HG03432 (cell line): ENCODE results near the gene APCDD1L.

ENCODE experiments used
- ATAC-seq: cut with Tn5 transposase; IDR thresholded peaks from one replicate; pipeline ENCODE4 v1.9.1; 2021; ENCODE audit warnings: mild to moderate bottlenecking, moderate library complexity; ENCODE audit not compliant: unreplicated experiment

Gene APCDD1L

GRCh38 chr20:58469616-58470015, 45.6 kb downstream of the APCDD1L start:
- ATAC-seq: no peak

DNA sequence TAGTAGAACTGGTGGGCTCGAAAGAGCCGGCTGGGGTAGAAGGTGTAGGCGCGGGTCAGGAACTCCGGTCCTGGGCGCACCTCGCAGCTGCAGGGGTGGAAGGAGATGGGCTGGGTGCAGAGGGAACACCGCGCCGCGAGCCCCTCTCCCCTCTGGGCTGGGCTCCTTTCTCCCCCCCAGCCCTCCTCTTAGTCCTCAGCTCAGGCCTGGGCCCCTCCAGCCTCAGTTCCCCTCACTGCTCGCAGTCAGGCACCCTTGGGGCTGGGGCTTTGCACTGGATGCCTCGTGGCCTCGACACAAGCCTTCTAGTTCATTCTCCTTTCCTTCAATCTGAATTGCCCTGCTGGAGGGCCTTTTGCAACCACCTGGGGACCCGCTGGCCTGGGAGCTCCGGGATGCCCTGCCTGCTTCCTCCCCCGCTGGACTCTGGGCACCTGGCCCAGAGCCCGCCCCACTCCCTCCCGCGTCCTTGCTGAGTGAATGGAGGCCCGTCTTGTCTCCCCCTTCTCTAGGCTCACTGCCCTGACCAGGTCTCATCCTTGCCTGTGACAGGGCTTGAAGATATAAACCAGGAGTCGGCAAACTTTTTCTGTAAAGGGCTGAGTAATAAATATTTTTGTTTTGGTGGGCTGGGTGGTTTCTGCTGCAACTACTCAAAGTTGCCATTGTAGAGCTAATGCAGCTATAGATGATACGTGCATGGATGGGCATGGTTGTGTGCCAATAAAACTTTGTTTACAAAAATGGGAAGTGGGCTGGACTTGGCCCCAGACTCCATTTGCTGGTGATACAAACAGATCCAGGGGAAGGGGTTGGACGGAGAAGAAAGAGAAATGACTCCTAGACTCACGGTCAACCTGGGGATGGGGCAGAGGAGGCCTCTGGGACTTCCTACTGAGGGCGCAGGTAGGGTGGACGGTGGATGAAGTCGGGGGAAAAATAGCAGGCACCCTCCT, 47.3 kb downstream of the APCDD1L start:
- no peak for ATAC-seq

GRCh38 chr20:58466729-58467571, 48.2 kb downstream of the APCDD1L start:
- ATAC-seq: no peak

- ATAC-seq: no peak
These were observed 49.0 kb downstream of the APCDD1L start for GRCh38 chr20:58466095-58466708.

DNA sequence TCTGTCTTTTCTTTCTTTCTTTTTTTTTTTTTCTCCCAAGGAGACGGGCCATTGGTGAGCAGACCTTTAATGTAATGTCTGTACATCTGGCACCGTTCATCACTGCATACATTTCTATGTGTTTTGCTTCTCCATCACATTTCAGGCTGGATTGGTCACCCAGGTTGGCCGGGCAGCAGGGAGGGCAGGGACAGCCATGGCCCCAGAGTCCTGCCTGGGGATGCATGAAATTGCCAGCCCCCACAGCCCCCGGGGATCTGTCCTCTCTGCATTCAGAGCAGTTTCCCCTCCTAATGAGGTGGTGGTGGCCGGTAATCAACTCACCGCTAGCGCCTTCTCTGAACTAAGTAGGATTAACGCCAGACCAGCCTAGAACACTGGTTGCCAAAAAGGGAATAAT, 50.4 kb downstream of the APCDD1L start:
- no peak for ATAC-seq

GRCh38 chr20:58463256-58463655, 51.9 kb downstream of the APCDD1L start:
- ATAC-seq: no peak

- ATAC-seq: no peak
These were observed 53.3 kb downstream of the APCDD1L start for GRCh38 chr20:58461899-58462298.

DNA sequence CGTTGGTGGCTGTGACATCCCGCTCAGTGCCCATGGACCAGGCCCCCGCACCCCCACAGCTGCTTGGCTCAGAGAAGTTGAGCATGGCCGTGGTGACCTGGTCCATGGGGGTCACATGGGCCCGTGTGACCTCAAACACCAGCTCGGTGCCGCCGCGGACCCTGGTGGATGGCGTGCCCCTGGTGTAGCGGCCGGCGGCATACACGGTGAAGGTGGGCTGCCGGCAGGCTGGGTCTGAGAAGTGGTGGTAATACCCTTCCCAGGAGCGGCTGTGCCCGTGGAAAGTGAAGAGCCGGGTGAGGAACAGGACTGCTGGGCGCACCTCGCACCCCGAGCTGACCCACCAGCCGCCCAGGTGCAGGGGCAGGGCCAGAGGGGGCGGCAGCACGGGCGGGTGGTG, 54.1 kb downstream of the APCDD1L start:
- no peak for ATAC-seq

- ATAC-seq: peak; percentile 24
These were observed 56.0 kb downstream of the APCDD1L start for GRCh38 chr20:58459058-58459750.

GRCh38 chr20:58458342-58459057, 56.7 kb downstream of the APCDD1L start:
- peak; percentile 98 for ATAC-seq

DNA sequence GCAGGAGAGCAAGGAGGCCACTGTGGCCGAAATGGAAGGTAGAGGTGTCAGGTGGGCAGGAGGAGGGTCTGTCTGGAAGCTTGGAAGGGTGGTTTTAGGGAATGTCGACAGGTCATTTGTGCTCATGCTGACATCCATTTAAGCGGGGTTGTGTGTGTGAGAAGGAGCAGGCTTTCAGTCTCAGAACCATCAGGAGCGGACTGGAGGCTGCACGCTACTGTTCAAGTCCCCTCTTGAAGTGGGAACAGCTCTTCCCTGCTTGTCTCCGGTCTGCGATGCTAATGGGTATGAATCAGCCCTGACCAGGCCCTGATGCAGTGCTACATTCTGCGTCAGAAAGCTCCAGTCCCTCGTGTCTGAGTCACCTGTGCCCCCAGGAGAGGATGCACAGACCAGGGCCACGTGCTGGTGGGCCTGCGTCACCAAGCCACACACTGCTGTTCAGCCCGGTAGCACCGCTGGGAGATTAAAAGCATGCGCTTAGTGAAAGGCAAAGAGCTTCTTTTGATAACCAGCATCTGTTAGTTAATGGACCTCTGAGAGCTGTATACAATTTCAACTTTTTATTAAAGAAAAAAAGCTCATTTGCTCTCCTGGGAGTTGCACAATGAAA, 58.0 kb downstream of the APCDD1L start:
- ATAC-seq: no peak

- no peak for ATAC-seq
These were observed 60.7 kb downstream of the APCDD1L start for GRCh38 chr20:58454460-58454859.

DNA sequence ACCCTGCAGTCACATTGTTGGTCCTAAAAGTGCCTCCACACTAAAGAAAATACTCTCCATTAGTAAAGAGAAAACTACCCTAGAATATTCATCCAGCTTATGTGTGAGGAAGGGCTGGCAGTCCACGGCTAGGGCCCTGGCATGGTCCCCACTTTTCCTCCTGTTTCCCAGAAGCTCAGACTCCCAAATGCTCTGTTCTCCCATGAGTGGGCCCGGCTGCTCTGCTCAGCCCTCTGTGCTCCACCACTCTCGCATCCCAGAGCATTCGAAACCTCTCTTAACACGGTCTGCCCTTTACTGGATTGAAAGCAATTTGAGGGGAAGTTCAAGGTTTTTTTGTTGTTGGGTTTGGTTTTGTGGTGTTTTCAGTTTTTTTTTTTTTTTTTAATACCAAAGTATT, 61.8 kb downstream of the APCDD1L start:
- ATAC-seq: no peak

DNA sequence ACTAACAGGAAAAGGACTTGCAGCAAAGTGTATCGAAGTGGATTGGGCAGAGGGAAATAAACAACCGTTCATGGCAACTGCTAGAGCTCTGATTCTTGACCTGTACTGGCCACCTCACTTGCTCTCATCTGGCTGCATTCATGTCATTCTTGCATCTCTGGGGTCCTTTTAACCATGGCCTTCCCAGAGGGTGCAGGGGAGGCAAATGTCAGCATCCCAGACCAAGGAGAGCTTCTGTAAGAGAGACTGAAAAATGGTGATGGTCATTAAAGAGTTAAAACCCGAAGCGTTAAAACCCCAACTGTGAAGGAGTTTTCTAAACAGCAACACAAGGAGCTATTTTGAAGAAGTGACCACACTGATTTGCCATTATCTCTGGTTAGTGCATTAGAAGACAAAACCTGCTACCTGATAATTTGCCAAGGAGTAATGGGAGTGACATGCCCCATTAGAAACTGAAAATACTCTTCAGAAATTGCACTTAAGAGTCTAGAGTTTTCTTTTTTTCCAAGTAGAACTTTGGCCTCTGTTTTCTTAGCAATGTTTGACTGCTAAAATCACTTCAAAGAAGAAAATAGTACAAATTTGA, 62.4 kb downstream of the APCDD1L start:
- ATAC-seq: no peak

DNA sequence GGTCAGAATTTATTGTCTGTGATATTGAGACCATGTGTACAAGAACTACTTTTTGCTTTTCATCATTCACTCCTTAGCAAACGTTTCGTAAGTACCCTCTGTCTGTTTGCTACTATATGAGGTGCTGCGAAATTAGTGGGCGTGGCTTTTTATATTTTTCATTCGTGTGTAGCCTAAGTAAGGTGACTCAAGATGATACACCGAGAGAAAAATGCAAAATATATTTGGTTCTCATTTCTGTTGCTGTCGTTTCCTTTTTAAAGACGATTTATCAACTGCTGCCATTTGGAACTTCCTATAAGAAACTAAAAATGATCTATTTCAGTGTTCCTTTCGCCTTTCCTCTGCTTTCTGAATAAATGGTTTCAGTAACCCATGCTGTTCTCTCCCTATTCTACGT, 64.9 kb downstream of the APCDD1L start:
- peak; percentile 73 for ATAC-seq

DNA sequence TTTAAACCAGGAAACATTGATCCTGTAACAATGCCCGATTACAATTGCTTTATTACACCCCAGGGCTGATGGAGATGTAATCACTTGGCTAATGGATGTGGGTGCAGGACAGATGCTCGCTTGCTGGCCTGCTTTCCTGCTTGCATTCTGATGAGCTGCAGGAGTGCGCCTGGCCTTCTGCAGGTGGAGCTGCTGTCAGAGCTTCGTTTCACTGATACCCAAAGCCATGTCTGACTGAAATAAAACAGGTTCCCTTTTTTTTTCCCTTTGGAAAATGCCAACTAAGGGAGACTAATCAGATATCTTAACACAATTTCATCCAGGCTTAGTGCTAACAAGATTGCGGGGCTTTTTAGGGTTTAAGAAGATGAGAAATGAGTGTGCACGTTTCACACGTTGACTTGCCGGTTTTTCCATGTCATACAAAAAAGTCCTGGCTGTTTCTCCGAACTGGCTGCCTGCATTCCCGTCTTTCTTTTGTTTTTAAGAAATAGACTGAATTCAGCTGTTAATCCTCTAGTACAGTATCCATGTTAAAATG, 65.4 kb downstream of the APCDD1L start:
- ATAC-seq: no peak

GRCh38 chr20:58448958-58449357, 66.2 kb downstream of the APCDD1L start:
- ATAC-seq: no peak

DNA sequence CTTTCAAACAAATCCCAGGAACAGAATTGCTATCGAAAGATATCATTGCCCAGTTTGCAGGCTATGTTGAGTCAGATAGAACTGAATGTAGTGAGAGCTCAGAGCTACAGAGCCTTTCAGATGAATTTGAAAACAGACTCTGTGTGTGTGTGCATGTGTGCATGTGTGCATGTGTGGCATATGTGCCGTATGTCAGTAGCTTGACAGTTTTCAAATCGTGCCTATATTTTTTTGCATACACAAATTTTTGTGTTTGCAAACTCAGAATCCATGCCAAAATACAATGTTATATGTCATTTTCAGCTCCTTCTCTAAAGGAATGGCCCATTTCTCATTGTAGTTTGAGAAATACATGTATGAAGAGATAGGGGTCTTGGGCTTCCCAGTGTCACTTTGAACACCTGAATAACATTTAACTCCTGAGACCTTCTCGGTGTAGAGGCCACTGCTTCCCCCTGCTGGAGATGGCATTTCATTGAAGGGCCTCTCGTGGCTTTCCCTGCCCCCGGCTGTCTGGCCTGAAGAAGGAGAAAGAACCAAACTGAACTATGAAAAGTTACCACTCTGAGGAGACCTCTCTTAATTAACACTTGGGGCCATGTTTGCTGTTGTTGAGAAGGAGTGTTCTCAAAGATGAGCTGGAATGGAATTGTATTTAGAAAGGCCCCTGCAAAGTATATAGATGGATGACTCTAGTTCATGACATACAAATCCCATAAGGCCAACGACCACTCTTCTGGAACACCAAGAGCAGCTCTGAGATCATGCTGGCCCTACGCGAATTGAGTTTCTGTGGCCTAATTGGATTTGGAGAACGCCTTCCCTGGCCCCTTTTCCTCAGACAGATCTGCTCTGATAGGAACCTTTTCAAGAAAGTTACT, 67.4 kb downstream of the APCDD1L start:
- peak; percentile 49 for ATAC-seq
